ENCODE data around the gene ZNF283. TPM values are rescaled to one million over a fixed set of nuclear protein-coding genes. Genes with fewer than 3 reads are reported as not detected.

ZNF283 gene
- total and polyA plus RNA-seq, 4 donors, result 0.65 to 6.4 (median 2.9) TPM

DNA sequence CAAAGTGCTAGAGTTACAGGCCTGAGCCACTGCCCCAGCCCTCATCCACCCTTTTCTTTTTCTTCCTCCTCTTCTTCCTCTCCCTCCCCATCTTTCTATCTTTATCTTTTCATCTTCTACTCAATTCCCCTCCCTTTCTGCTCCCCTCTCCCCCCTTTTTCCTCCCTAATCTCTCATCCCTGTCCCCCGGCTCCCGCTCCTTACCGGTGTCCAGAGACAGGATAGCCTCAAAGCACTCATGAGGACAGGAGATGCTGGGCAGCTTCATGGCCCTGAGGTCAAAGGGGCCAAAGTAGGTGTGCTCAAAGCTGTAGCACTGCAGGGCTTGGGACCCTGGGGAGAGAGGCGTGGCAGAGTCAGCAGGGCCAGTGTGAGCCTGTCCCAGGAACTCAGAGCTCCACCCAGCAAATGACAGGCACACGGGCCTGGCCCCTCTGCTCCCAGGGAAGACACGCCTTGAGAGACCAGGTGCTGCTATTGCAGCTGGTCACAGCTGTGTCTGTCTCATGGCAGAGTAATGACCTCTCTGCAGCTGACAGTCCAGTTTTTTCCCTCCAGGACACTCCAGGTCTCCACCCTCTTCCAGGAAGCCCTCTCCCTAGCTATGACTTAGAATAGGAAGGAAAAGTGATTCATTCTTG, 27.5 kb upstream of the ZNF283 start:
- H3K9me3 ChIP-seq (ENCODE audit: control insufficient read depth in 4 of 4, low read length in 3 of 4), result peaks cover 0 to 7% (median 5%) of the 10 kb centered on the region in 4 donors
- no peak overlapping the region for H3K4me3 ChIP-seq (ENCODE audit: low read depth in 1 of 3, low read length in 3 of 3)
- DNase-seq (ENCODE audit: low spot score), result no peak

More for the DNA sequence above, 27.5 kb upstream of the ZNF283 start:
- H3K4me1 ChIP-seq (ENCODE audit: control insufficient read depth in 4 of 4, insufficient read depth in 4 of 4, low read length in 3 of 4), result peaks cover 2 to 9% (median 5%) of the 10 kb centered on the region in 4 donors
- H3K27ac ChIP-seq (ENCODE audit: low read depth in 1 of 2, low read length in 2 of 2), result no peak overlapping the region
- peaks cover 0 to 8% (median 1%) of the 10 kb centered on the region in 4 donors for H3K27me3 ChIP-seq (ENCODE audit: control insufficient read depth in 4 of 4, insufficient read depth in 4 of 4, low read length in 3 of 4)
- H3K36me3 ChIP-seq (ENCODE audit: control insufficient read depth in 4 of 4, insufficient read depth in 3 of 4, low read depth in 1 of 4, low read length in 3 of 4), result no peaks in the 10 kb centered on the region
- whole genome bisulfite sequencing, result 61% methylated on average over 6 of the region's 6 CpGs
- H3K9ac ChIP-seq (ENCODE audit: low read depth in 1 of 2, low read length in 2 of 2), result no peak overlapping the region
- TF ChIP-seq HNF4A (conservative IDR thresholded peaks at IDR 0.05) (no peak), RAD21 (IDR thresholded peaks at IDR 0.05) (no peak), EGR1 (IDR thresholded peaks at IDR 0.05; ENCODE audit: low read depth in 2 of 2) (no peak), REST (IDR thresholded peaks at IDR 0.05) (no peak), RXRA (IDR thresholded peaks at IDR 0.05) (no peak), HNF4G (IDR thresholded peaks at IDR 0.05) (no peak), SP1 (IDR thresholded peaks at IDR 0.05) (no peak), ZBTB33 (IDR thresholded peaks at IDR 0.05) (no peak), FOXA2 (IDR thresholded peaks at IDR 0.05) (no peak), FOXA1 (IDR thresholded peaks at IDR 0.05) (no peak), JUND (IDR thresholded peaks at IDR 0.05) (no peak), TAF1 (conservative IDR thresholded peaks at IDR 0.05) (no peak), YY1 (IDR thresholded peaks at IDR 0.05) (no peak), NR2F2 (IDR thresholded peaks at IDR 0.05) (no peak), GABPA (IDR thresholded peaks at IDR 0.05 in 1 of 2, conservative IDR thresholded peaks at IDR 0.05 in 1 of 2) (no peak)
- TF ChIP-seq, protein P1, sequence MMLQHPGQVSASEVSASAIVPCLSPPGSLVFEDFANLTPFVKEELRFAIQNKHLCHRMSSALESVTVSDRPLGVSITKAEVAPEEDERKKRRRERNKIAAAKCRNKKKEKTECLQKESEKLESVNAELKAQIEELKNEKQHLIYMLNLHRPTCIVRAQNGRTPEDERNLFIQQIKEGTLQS (IDR thresholded peaks at IDR 0.05), result no peak
- TF ChIP-seq, protein P2, sequence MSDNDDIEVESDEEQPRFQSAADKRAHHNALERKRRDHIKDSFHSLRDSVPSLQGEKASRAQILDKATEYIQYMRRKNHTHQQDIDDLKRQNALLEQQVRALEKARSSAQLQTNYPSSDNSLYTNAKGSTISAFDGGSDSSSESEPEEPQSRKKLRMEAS (IDR thresholded peaks at IDR 0.05), result no peak
- TF ChIP-seq, protein P3, sequence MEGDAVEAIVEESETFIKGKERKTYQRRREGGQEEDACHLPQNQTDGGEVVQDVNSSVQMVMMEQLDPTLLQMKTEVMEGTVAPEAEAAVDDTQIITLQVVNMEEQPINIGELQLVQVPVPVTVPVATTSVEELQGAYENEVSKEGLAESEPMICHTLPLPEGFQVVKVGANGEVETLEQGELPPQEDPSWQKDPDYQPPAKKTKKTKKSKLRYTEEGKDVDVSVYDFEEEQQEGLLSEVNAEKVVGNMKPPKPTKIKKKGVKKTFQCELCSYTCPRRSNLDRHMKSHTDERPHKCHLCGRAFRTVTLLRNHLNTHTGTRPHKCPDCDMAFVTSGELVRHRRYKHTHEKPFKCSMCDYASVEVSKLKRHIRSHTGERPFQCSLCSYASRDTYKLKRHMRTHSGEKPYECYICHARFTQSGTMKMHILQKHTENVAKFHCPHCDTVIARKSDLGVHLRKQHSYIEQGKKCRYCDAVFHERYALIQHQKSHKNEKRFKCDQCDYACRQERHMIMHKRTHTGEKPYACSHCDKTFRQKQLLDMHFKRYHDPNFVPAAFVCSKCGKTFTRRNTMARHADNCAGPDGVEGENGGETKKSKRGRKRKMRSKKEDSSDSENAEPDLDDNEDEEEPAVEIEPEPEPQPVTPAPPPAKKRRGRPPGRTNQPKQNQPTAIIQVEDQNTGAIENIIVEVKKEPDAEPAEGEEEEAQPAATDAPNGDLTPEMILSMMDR (IDR thresholded peaks at IDR 0.05; ENCODE audit: low read depth, low read length, missing input control), result no peak
